SH-SY5Y (cell line): ENCODE results near the gene MCM3.

Experiments
- GATA2 ChIP-seq: IDR thresholded peaks from 2 replicates; pipeline ENCODE4 v1.6.1; 2011; ENCODE audit warnings: mild to moderate bottlenecking, low read depth, low read length
- GATA3 ChIP-seq: IDR thresholded peaks from 2 replicates; pipeline ENCODE4 v1.6.1; 2011; ENCODE audit warnings: low read depth, mild to moderate bottlenecking, low read length, moderate library complexity

DNA sequence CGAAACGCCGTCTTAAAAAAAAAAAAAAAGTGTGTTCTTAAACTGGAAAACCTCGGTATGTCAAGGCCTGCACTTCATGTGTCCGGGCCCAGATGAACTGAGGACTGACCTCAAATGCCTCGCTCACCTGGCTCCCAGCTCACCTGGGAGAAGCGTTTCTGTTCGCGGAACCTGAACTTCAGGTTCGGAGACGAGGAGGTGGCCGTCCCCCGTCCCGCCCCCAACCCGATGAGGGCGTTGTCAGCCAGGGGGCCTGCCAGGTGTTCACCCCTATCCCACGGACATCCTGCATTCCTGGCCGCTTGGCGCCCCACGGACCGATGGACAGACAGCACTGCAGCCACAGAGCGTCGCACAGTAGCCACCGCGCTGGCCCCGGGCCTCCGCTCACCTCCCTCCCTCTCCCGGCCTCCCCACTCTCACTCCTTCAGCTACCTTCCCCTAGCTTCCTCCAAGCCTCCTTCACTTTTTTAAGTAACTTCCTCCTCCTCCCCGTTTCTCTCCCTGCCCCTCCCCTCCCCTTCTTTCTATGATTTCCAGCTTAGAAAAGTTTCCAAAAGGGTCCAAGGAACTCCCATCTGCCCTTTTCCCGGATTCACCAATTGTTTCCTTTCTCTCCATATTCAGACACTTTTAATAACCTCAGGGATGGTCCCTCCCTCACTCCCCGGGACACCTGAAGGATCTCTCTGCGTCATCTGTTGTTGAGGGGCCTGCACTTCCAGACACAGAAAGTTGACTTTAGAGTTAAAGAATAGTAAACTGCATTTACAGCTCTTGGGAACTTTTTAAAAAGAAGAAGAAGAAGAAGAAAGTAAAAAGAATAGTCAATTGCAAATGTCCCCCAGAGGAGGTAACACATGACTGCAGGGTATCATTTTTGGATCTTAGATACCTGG lies 22.7 kb upstream of the MCM3 start:
- TF ChIP-seq GATA2 (no peak), GATA3 (no peak)
